Measurements from ENCODE around the gene TMEM132D.

Gene TMEM132D

GRCh38 chr12:129844662-129845220 is 59.1 kb downstream of the TMEM132D start:
- H3K9me3 ChIP-seq (ENCODE audit: low read length): no peaks in the 10 kb centered on the region
- H3K9ac ChIP-seq (ENCODE audit: low read length): no peak overlapping the region
- no peaks in the 10 kb centered on the region for H3F3A ChIP-seq (ENCODE audit: insufficient read depth, low read length)
- no peak overlapping the region for H3K4me2 ChIP-seq (ENCODE audit: low read length)
- H3K4me1 ChIP-seq (ENCODE audit: insufficient read depth, low read length, severe bottlenecking): no peaks in the 10 kb centered on the region
- no peak overlapping the region for H3K27ac ChIP-seq (ENCODE audit: low read depth, low read length, poor library complexity, severe bottlenecking)
- no peaks in the 10 kb centered on the region for H3K79me2 ChIP-seq (ENCODE audit: insufficient read depth, low read length)
- no peaks in the 10 kb centered on the region for H3K36me3 ChIP-seq (ENCODE audit: insufficient read depth, low read length)
- no peak for TF ChIP-seq EZH2 (IDR thresholded peaks at IDR 0.05; ENCODE audit: borderline replicate concordance, low read length)
- no peak for TF ChIP-seq CTCF (IDR thresholded peaks at IDR 0.05; ENCODE audit: low read length)
- no peak overlapping the region for H3K4me3 ChIP-seq (ENCODE audit: low read depth, low read length, poor library complexity, severe bottlenecking)
- H4K20me1 ChIP-seq (ENCODE audit: insufficient read depth, low read length): no peaks in the 10 kb centered on the region
- H3K27me3 ChIP-seq (ENCODE audit: insufficient read depth, low read length): no peaks in the 10 kb centered on the region
- no peak overlapping the region for H2AFZ ChIP-seq (ENCODE audit: low read length)
- no peaks in the 10 kb centered on the region for H3K9me2 ChIP-seq (ENCODE audit: low read depth, low read length)

GRCh38 chr12:129841251-129841650 is 62.6 kb downstream of the TMEM132D start:
- Histone ChIP-seq H3K4me2 (ENCODE audit: low read length) (no peak overlapping the region), H3K9me3 (ENCODE audit: low read length) (no peaks in the 10 kb centered on the region), H3K27ac (ENCODE audit: low read depth, low read length, poor library complexity, severe bottlenecking) (no peak overlapping the region), H3K4me3 (ENCODE audit: low read depth, low read length, poor library complexity, severe bottlenecking) (no peak overlapping the region), H4K20me1 (ENCODE audit: insufficient read depth, low read length) (no peaks in the 10 kb centered on the region), H3K9ac (ENCODE audit: low read length) (no peak overlapping the region), H2AFZ (ENCODE audit: low read length) (no peak overlapping the region), H3K27me3 (ENCODE audit: insufficient read depth, low read length) (no peaks in the 10 kb centered on the region), H3K4me1 (ENCODE audit: insufficient read depth, low read length, severe bottlenecking) (no peaks in the 10 kb centered on the region), H3K9me2 (ENCODE audit: low read depth, low read length) (no peaks in the 10 kb centered on the region), H3F3A (ENCODE audit: insufficient read depth, low read length) (no peaks in the 10 kb centered on the region), H3K36me3 (ENCODE audit: insufficient read depth, low read length) (no peaks in the 10 kb centered on the region), H3K79me2 (ENCODE audit: insufficient read depth, low read length) (no peaks in the 10 kb centered on the region)
- TF ChIP-seq CTCF (IDR thresholded peaks at IDR 0.05; ENCODE audit: low read length) (no peak), EZH2 (IDR thresholded peaks at IDR 0.05; ENCODE audit: borderline replicate concordance, low read length) (no peak)

- no peaks in the 10 kb centered on the region for H3K36me3 ChIP-seq (ENCODE audit: insufficient read depth, low read length)
- no peak overlapping the region for H3K4me2 ChIP-seq (ENCODE audit: low read length)
- H3K4me1 ChIP-seq (ENCODE audit: insufficient read depth, low read length, severe bottlenecking): no peaks in the 10 kb centered on the region
- H3K27me3 ChIP-seq (ENCODE audit: insufficient read depth, low read length): no peaks in the 10 kb centered on the region
- no peaks in the 10 kb centered on the region for H3K9me2 ChIP-seq (ENCODE audit: low read depth, low read length)
- no peaks in the 10 kb centered on the region for H4K20me1 ChIP-seq (ENCODE audit: insufficient read depth, low read length)
- H3K27ac ChIP-seq (ENCODE audit: low read depth, low read length, poor library complexity, severe bottlenecking): no peak overlapping the region
- H3K4me3 ChIP-seq (ENCODE audit: low read depth, low read length, poor library complexity, severe bottlenecking): no peak overlapping the region
- no peak overlapping the region for H3K9ac ChIP-seq (ENCODE audit: low read length)
- no peak for TF ChIP-seq EZH2 (IDR thresholded peaks at IDR 0.05; ENCODE audit: borderline replicate concordance, low read length)
- no peak for TF ChIP-seq CTCF (IDR thresholded peaks at IDR 0.05; ENCODE audit: low read length)
- H3K9me3 ChIP-seq (ENCODE audit: low read length): no peaks in the 10 kb centered on the region
- no peaks in the 10 kb centered on the region for H3K79me2 ChIP-seq (ENCODE audit: insufficient read depth, low read length)
- H3F3A ChIP-seq (ENCODE audit: insufficient read depth, low read length): no peaks in the 10 kb centered on the region
- H2AFZ ChIP-seq (ENCODE audit: low read length): no peak overlapping the region
Observed at GRCh38 chr12:129840145-129840884, 63.5 kb downstream of the TMEM132D start.
